Fibroblast of skin of left biceps (primary cell): ENCODE data around the gene ZSWIM7.
"Not testable (repeated sequence)": the region's sequence is repeated elsewhere in the genome, so short reads cannot be mapped to it uniquely, and the experiment has no call there.

Experiments
- DNase-seq, 2 experiments: peaks; one replicate each; pipeline ENCODE4 v3.0.0-alpha.2; 2013; ENCODE audit warnings: low read depth in 2 of 2

Gene ZSWIM7

DNA sequence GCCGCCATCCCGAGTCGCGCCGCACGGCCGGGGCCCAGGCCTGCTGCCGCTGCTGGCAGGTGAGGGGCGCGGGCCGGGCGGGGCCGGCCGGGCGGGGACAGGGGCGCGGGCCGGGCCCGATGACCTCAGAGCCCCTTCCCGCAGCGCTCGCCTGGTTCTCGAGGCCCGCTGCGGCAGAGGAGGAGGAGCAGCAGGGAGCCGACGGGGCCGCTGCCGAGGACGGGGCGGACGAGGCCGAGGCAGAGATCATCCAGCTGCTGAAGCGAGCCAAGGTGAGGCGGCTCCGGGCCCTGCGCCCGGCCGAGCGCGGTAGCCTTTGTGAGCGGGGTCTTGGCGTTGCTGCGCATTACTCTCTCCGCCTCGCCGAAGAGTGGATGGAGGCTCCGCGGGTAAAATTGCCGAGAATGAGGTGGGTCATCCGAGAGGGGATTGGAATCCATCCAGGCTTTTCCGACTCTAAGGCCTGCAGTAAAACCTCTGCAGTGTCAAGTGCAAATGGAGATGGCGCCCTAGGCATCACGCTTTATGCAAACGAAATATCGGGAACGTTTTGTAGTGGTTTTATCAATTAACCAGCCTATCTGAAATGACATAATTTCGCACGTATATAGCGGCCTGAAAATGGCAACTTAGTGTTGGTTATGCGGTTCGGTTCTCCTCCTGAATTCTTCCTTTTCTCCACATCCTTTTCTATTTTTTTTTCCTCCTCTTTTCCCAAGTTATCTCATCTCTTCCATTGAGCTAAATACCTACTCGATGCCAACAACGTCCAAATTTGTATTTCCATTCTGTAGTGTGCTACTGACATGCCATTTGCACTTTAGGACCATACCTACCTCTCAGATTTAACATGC is 697 bp upstream of the ZSWIM7 start:
- DNase-seq, result no peak

DNA sequence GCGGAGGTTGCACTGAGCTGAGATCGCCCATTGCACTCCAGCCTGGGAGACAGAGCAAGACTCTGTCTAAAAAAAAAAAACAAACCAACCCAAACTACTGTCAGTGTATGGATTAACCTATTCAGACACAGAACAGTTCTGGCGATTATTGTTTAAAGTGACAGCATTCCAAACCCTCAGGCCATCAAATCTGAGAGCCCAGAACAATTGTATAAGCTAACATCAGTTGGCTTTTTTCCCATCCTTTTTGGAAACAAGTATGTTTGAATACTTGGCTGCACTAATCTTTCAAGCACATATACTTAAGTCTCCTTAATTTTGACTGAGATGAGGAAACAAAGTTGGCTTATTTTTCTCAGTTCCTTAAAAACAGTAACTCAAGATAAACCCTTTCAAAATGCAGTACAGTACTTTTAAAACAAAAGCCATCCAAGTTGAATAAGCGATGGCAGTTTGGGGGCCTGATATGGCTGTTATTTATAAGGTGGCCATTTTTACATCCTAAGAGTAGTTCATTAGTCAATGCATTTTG is 1.4 kb downstream of the ZSWIM7 start:
- no peak for DNase-seq

DNA sequence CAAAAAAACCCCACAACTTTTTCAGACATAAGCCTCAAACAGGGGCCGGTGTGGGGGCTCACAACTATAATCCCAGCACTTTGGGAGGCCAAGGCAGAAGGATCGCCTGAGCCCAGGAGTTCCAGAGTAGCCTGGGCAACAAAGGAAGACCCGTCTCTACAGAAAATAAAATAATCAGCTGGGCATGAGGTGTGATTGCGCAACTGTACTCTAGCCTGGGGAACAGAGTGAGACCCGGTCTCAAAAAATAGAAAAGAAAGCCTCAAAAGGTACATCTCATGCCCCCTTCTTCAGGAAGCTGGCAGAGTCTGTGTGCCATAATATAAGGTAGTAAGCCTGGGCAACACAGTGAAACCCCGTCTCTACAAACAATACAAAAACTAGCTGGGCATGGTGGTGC is 3.2 kb downstream of the ZSWIM7 start:
- DNase-seq, result no peak

DNA sequence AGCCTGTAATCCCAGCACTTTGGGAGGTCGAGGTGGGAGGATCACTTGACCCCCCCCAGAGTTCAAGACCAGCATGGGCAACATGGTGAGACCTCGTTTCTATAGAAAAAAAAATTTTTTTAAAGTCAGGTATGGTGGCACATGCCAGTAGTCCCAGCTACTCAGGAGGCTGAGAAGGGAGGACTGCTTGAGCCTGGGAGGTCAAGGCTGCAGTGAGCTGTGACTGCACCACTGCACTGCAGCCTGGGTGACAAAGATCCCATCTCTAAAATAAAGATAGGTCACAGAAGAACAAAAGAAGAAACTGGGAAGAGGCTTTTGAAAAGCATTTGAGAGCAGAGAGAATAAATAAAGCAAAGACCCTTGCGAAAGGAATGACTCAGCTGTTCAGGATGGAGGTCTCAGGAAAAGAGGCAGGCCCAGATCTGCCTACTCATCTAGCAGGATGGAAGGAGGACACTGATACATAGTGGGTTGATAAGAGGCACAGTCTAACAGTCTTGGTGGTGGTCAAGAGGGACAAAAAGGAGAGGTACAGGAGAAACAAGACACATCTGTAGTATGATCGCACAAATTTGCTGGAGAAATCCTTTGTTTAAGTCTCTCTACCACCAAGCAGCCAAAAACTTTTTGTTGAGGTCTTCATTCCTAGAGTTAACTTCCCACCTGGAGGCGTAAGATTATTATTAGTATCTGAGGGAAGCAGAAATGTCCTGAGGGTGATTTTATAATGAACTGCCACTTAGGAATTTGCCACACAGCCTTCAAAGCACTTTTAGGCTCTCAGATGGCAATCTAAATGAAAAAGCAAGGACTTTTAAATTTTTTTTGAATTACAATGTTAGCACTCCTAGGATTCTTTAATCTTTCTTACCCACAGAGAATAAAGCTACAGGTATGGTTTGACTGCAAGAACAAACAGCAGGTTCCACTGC is 17.6 kb downstream of the ZSWIM7 start:
- no peak for DNase-seq

DNA sequence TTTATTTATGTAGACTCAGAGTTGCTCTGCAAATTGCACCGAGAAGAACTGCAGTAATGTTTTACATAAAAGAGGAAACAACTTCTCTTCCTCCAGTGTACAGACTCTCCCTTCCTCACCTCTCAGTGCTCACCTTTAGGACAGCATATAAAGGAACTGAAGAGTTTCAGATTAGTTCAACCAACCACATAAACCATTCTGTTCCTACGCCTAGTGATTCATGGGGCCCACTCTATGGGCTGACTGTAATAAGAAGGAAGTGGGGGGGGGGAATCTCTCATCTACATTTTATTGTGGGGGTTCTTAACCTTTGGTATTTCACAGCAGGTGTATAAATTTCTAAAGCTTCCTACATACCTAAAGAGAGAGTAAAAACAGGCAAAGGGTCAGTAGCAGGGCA is 18.3 kb downstream of the ZSWIM7 start:
- no peak for DNase-seq

DNA sequence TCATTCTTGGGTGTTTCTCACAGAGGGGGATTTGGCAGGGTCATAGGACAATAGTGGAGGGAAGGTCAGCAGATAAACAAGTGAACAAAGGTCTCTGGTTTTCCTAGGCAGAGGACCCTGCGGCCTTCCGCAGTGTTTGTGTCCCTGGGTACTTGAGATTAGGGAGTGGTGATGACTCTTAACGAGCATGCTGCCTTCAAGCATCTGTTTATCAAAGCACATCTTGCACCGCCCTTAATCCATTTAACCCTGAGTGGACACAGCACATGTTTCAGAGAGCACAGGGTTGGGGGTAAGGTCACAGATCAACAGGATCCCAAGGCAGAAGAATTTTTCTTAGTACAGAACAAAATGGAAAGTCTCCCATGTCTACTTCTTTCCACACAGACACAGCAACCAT is 20.5 kb downstream of the ZSWIM7 start:
- DNase-seq, result not testable (repeated sequence)

DNA sequence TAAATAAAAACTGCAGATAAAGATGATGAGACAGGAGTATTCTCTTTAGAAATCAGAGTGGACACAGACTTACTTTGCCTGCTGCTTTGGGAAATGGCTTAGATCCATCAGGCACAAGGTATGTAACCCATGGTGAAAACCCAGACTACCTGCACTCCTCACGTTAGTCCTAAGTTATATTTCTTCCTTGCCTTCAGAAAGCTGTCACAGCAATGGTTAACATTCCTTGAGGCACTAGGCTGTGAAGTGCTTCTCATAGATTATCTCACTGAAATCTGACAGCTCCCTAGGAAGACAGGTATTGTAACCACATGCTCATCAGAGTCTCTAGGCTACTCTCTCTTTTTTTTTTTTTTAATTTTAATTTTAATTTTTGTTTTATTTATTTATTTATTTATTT is 20.9 kb downstream of the ZSWIM7 start:
- DNase-seq, result no peak

DNA sequence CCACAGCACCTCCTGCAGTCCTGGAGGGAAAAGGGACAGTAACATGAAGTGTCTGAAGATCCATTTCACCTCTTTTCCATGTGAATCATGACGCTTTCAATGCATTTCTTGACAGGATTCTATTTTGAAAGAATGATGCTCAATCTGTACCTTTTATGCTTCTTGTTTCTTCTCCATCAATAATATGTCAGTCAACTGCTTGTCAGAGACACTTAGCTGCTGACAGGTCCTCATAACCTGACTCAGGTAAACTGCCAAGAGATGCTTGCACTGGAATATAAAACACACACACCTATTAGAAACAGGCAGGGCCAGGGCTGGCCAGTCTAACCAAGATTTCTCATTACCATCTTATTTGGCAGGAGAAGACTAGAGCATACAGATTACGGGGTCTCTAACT is 21.6 kb downstream of the ZSWIM7 start:
- DNase-seq, result no peak

DNA sequence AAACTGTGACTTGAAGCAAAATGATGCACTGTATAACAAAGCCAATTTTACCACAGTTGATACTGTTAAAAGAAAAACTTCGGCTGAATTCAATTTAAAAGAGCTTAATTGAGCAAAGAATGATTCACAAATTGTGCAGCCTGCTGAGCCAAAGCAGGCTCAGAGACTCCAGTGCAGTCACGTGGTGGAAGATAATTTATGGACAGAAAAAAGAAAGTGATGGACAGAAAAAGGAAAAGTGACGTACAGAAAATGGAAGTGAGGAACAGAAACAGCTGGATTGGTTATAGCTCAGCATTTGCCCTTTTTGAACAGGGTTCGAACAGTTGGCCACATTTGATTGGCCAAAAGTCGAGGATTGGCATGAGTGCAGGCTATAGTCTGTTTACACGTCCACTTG is 25.7 kb downstream of the ZSWIM7 start:
- DNase-seq, result no peak

DNA sequence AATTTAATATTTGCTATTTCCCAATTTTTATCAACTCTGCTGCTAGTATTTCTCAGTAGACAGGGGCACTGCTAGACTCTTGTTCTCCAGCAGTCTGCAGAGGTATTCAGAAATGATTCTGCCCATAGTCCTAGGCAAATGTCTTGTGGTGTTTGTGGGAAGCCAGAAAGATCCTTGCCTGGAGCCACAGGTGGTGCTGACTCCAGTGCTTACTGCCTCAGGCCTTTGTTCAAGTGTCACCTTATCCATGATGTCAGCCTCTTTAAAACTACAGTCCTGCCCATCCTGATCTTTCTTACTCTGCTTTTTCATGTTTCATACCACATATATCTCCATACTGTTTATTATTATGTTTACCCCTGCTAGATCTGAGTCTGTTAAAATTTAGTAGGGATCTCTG is 26.5 kb downstream of the ZSWIM7 start:
- DNase-seq, result no peak

DNA sequence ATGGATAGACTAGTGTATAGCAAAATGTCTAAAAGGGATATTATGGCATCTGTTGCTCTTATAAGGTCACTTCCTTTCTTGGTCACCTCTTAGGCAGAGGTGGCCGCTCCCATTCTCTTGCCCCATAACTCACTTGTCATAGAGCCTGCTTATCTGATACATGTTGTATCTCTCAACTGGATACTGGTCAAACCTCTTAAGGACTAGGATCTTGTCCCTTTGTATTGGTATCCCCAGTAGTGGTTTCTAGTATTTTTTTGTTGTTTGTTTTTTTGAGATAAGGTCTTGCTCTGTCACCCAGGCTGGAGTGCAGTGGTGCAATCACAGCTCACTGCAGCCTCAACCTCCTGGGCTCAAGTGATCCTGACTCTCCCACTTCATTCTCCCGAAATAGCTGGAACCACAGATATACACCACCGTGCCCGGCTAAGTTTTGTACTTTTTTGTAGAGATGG is 27.0 kb downstream of the ZSWIM7 start:
- no peak for DNase-seq

DNA sequence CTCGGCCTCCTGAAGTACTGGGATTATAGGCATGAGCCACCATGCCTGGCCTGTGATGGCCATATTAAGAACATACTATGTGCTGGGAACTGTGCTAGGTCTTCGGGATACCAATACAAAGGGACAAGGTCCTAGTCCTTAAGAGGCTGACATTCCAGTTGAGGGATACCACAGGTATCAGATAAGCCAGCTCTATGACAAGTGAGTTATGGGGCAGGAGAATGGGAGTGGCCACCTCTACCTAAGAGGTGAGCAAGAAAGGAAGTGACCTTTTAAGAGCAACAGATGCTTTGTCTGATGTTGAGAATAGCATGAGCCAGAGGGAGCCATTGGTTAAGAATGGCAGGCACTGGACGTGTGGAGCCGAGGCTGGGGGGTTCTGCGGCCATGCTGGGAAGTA is 27.6 kb downstream of the ZSWIM7 start:
- no peak for DNase-seq

DNA sequence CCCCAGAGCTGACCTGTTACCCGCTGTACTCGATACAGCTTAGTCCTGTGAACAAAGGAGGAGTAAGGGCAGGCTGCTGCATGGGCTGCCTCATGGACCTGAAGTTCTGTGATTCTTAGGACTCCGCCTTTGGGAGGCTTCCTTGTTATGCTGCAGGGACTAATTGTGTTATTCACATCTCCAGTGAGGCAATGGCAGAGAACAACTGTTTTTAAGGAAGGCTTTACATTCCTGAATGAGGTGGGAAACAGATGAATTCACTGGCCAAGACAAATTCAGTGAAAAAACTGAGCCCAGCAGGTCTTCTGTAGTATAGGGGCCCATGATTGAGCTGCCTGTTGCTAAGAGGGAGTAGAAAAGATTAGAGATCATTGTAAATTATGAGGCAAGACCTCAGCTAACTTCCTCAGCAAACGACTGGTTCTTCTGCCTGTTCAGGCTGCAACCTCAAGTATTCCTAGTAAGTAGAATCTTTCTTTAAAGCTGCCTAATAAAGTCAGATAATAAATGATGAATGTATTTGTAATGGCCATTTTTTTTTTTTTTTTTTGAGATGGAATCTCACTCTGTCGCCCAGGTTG is 28.3 kb downstream of the ZSWIM7 start:
- DNase-seq, result no peak

DNA sequence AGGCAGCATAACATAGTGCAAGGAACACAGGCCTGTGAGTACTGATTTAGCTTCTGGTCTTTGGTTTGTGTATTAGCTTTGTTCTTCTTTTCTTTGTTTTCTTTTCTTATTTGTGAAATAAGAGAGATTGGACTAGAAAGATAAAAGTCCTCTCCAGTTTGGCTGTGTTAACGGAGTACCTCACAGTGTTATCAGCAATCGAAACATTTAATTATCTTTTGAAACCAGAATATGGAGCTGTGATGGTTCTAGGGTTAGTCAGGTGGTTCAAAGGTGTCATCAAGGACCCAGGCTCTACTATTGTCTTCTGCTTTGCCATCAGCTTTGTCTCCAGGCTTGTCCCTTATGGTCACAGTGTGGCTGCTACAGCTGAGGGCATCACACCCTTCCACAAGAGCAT is 29.0 kb downstream of the ZSWIM7 start:
- DNase-seq, result no peak

DNA sequence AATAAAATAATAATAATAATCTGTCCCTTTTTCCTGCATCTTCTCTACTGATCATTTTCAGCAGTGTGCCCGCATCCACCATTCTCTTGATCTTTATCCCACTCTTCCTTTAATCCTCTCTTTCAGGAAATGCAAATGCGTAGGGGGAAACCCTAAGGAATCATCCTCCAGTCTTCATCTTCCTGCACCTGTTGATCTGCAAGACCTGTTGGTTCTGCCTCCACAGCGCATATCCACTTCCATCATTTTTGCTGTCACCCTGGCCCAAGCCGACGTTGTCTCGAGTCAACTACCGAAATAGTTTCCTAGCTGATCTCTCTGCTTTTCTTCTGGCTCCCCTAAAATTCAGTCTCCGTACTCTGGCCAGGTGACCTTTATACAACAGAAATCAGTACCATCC is 30.0 kb downstream of the ZSWIM7 start:
- no peak for DNase-seq

DNA sequence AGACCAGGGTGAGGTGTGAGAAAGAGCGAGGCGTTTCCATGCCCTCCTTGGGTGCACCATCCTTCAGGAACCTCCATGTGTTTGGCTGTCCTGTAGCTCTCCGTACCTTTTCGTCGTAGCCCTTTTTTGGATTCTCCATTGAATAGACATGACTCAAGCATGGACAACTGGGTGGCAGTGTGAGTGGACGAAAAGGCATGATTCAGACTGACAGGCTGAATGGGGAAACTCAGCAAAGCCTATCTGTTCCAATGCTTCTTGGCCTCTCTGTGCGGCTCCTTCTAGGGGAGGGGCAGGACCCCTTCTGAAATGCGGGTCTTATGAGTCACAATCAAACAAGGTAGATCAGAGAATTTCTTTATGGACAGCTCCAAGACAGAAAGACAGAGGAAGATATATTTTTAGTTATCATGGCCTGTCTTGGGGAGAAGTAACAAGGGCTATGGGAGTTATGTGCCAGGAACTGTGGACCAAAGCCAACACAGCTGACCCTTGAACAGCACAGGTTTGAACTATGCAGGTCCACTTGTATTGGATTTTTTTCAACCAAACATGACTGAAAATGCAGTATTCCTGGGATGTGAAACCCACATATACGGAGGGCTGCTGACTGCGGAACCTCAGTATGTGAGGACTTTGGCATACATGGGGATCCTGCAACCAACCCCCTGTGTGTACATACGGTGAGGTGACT is 31.7 kb downstream of the ZSWIM7 start:
- DNase-seq, result no peak

DNA sequence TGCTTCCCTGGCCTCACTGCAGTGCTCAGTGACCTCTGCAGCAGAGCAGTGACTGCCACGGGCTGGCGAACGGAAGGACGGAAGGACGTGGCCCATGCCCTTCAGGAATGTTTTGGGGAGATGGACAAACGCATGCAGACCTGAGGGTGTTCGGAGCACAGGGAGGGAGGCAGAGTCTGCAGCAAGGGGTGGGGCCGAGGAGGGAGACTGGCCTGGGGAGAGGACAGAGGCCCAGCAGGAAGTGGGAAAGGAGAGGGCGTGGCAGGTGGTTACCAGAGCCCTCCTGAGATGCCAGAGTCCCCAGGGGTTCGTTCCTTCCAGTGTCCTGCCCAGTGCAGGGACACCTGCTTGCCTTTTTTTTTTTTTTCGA is 32.6 kb downstream of the ZSWIM7 start:
- no peak for DNase-seq

DNA sequence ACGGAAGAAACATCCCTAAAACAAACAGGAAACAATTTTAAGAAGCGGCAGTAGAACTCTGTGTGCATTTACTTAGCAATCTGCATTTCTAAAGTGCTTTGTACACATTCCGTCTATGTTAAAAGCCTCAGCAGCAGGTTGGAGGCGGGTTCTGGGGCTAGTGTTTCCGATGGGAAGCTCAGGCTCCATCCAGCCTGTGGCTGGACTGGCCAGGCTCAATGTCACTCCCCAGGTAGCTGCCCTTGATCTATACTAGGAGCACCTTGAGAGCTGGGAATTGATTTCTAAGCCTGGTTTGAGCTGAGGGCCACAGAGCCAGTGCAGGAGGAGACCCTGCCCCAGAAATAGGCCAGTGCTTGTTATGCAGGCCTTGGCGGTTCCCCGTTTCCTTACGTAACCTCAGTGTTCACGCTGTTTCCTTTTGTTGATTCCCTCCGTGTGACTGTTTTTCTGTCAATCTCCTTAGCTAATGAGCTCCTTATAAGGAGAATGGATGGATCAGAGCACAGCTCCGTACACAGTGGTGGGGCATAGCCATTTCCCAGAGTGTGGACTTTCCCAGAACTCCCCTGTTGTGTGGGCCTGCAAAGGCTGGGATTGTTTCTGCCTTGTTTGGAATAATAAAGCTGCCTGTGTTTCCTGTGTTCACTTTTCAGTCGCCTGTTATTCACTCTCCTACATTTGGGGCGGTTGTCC is 33.2 kb downstream of the ZSWIM7 start:
- DNase-seq, result no peak

DNA sequence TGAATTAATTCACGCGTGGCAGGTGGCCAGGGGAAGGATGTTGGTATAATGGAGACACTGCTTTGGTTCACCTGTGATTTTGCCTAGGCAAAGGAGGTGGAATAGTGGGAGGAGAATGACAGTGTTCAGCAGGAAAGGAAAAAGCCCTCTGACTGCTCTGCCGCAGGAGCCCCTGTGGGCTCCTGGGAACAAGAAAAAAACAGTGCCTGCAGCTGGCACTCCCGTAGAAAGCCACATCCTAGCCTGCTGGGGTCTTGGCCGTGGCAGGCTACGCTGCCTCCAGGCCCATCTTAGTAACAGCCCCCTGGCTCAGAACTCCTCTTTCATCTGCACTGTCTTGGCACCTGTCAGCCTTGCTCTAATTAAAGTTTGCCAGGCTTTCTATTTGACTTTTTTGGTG is 34.0 kb downstream of the ZSWIM7 start:
- no peak for DNase-seq

DNA sequence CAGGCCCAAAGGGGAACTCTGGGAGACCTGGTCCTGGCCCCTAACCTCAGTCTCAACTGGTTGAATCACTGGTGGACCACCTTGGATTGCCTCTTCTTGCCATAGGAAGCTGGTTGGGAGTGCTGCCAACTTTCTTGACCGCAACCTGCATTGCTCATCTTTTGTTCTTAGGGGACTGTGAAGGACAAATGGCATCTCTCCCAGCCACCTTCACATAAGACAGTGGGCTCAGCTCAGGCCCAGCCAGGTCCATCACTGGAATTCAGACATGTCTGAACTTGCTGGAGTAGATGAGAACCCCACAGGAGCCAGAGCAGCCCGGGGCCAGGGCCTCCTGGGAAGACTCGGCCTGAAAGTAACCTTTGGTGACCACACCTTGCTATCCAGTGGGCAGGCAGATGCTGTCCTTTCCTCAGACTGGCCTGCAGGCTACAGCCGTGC is 35.8 kb downstream of the ZSWIM7 start:
- DNase-seq, result no peak

DNA sequence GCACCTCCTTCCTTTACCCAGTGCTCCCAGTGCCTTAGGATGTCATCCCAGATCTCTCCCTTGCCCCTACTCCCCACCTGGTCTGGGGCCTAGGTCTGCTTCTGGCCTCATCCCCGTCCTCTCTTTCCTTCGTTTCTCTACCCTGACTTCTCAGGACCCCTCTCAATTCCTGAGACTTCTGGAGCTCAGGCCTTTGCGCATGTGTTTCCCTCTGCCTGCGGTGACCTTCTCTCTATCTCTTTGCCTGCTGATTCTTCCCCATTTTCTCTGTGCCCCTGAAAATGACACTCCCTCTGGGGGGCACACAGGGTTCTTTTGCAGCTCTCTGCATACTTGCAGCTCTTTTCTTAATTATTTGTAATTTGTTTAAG is 41.0 kb downstream of the ZSWIM7 start:
- DNase-seq, result no peak
